HG03039 (cell line): ENCODE measurements around the gene METTL15.
A peak's percentile ranks its signal among the peaks of the same experiment; 100 is the strongest.
"Not testable (repeated sequence)": the region's sequence is repeated elsewhere in the genome, so short reads cannot be mapped to it uniquely, and the experiment has no call there.

ENCODE experiments used
- ATAC-seq: cut with Tn5 transposase; IDR thresholded peaks from one replicate; pipeline ENCODE4 v1.9.1; 2021; ENCODE audit warnings: mild to moderate bottlenecking, moderate library complexity; ENCODE audit not compliant: unreplicated experiment

The METTL15 gene, protein sequence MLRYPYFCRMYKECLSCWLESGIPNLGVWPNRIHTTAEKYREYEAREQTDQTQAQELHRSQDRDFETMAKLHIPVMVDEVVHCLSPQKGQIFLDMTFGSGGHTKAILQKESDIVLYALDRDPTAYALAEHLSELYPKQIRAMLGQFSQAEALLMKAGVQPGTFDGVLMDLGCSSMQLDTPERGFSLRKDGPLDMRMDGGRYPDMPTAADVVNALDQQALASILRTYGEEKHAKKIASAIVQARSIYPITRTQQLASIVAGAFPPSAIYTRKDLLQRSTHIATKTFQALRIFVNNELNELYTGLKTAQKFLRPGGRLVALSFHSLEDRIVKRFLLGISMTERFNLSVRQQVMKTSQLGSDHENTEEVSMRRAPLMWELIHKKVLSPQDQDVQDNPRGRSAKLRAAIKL

DNA sequence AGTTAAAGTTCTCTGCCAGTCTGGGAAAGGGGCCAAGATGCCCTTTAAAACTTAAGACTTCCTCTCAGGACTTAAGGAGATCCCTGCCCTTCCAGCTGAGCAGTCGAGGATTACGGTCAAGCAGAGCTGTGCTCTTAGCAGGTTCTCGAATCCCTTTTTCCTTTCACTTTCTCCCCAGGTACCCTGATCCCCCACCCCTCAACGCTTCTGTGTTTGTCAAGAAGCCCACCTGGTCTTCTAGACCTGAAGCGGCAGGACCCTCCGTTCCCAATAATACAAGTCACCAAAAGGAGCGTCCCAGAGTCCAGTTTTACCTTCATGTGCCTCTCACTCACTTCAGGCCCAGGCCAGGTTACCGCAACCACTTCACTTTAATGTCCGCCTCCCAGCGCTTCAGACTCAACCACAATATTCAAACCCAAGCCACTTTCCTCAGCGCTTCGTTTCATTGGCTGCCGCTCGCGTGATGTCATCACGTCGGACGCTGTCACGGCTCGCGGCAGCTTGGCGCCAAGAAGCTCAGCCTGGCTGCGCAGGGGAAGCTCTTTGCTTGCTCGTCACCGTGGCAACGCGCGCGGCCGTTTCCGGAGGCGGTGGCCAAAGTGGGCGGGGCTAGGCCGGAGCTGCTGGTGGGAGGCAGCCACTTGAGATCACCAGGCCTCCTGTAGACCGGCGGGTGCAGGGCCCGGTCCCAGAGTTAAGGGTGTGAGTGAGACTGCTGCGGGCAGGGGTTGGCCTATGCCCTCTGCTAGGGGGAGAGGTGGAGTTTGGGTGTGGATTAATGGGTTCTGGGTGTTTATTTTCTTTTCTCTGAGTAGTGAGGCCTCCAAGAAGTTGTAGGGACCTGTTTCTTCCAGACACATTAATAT, at the start of gene METTL15, which contains the start of gene KIF18A:
Gene METTL15, plus strand, starts transcription at position 639 of the 869 bp plus-strand sequence. CDS start 4,947 bp downstream, outside the sequence.
Gene KIF18A, minus strand, starts transcription at position 407 of the 869 bp plus-strand sequence. CDS start 10,209 bp downstream, outside the sequence.
- peak; percentile 96 for ATAC-seq

DNA sequence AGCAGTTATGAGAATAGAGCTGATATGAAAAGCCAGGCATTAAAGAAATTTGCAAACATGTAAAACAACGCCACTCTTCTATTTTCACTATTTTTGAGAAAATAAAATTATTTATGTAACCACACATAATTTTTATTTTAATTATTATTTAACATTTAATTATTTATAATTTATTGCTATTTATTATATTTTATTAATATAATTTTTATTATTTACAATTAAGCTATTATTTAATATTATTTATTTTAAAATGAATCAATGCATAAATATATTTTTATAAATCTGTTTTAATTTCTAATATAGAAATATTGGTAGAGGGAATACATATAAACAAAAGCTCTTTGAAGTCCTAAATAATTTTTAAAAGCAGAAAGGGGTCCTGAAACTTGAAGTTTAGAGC, 36.9 kb upstream of the METTL15 start:
- ATAC-seq: no peak

DNA sequence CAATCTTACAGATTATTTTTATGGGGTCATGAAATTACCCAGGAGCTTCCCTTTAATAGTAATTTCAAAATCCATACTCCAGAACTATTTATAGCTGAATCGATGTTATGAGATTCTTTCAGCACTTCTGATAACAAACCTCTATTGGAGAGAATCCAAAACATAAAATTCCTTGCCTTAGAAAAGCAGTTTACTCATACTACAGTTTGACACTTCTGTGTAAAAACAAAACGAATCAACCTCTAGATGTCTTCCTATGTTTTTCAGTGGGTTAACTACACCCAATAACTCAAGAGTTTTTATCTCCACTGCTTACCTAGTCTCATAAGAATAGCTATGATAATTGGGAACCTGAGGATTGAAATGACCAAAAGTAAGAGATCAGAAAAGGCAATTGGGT, 35.9 kb upstream of the METTL15 start:
- ATAC-seq: no peak

DNA sequence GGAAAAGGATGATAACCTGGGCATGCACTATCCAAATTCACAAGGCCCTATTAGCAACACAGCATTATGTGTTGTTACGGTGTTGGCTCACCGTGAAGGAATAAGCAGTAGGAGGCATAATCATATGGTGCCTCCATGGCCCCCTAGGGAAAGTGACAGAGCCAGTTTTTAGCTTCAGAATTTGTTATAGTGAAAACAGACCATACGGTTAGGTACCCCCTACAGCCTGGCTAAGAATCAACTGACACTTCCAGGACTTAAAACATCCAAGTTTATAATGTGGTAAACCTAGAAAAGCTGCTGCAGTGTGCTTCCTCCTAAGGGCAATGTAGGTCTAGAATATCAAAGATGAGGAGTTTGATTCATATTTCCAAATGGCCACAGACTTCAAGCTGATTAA, 30.7 kb upstream of the METTL15 start:
- no peak for ATAC-seq

DNA sequence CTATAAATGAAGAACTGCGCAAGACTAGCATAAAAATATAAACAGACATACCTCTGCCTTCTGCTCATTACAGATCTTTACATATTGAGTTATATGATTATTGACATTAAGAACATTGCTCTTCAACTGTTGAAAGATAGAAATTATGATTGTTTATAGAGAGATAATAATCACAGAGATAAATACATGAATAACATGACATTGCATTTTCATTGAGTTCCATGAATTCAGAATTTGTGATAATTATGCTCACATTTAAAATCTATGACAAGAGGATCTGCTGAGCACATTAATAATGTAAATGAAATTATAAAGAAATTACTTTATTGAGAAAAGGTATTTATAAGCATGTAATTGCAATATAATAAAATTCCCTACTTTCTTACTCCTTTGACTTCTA, 25.1 kb upstream of the METTL15 start:
- no peak for ATAC-seq

DNA sequence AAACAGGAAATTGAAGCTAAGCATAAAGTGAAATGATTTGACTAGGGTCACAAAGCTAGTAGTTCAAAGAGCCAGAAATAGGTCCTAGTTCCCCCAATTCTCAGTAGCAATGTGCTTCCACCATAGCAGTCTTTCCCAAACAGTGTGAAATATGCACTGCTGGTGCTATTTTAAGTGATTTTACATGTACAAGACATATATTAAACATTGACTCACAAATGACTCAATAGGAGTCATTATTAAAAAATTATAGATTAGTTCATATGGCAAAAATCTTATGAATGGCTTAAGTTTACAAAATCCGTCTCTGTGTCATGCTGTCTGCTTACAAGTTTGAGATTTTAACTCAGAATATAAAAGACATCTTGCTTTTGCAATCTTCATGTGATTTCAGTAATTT, 21.6 kb upstream of the METTL15 start:
- no peak for ATAC-seq

DNA sequence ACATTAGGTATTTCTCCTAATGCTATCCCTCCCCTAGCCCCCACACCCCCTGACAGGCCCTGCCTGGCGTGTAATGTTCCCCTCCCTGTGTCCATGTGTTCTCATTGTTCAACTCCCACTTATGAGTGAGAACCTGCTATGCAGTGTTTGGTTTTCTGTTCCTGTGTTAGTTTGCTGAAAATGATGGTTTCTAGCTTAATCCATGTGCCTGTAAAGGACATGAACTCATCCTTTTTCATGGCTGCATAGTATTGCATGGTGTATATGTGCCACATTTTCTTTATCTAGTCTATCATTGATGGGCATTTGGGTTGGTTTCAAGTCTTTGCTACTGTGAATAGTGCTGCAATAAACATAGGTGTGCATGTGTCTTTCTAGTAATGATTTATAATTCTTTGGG, 21.0 kb upstream of the METTL15 start:
- not testable (repeated sequence) for ATAC-seq

DNA sequence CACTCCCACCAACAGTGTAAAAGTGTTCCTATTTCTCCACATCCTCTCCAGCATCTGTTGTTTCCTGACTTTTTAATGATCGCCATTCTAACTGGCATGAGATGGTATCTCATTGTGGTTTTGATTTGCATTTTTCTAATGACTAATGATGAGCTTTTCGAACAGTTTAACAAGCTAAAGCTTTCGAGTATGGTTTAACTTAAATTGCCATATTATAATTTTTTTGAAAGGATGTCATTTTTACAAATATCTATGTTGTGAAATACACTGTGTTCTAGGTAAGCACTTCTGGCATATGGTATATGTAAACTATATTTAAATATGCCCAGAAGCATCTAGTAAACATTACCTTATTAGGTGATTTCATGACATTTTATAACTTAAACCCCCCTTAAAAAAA, 20.5 kb upstream of the METTL15 start:
- not testable (repeated sequence) for ATAC-seq

DNA sequence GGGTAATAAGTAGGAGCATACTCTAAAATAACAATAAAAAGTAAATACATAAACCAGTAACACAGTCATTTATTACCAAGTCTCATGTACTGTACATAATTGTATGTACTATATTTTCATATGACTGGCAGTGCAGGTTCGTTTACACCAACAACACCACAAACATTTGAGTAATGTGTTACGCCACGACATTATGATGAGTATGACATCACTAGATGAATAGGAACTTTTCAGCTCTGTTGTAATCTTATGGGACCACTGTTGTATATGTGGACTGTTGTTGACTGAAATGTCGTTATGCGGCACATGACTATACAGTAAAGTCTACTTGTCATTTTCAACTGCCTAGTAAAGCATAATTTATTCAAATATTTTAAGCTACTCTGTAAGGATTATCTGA, 18.8 kb upstream of the METTL15 start:
- ATAC-seq: no peak

DNA sequence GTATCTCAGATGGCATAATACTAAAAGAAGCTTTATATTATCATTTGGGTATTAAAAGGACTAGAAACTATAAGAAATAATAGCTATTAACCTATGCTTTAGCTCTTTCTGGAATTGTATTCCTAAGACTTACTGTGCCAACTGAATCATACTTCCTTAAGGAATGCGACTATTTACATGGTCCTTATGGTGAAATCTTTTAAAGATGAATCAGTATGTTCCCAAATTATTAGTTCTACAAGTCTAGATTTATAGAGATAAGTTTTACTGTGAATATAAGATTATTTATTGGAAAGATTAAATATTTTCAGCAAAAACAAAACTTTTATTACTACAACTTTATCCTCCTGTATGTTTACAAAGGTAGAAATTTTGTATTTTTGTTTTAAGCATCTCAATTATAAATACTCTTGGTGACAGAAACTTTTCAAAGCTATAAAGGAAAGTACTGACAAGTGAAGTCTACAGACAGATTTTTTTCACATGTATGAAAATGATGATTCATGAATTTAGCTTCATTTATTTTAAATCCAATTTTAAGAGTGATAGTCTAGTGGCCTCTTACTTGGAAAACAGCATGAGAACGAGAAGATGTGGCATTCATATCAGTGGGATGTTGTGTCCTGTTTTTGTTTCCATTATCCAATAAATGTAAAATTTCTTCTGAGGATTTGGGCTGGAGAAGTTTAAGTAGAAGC, 18.0 kb upstream of the METTL15 start:
- no peak for ATAC-seq

DNA sequence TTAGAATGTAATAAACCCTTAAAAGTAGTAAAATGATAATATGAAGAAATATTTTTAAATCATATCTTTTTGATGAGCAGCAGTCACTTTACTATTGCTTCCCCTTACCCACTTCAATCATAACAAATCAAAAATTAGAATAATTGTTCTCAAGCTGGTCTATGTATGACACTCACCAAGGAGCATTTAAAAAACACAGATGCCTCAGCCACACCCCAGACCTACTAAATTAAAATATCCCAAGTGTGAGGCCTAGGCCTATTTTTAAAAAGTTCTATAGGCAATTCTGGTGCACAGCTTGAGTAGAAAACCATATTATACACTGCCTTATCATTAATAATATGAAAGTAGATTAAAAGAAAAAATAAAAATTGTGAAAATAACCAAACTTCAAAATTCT, 15.4 kb upstream of the METTL15 start:
- ATAC-seq: no peak

DNA sequence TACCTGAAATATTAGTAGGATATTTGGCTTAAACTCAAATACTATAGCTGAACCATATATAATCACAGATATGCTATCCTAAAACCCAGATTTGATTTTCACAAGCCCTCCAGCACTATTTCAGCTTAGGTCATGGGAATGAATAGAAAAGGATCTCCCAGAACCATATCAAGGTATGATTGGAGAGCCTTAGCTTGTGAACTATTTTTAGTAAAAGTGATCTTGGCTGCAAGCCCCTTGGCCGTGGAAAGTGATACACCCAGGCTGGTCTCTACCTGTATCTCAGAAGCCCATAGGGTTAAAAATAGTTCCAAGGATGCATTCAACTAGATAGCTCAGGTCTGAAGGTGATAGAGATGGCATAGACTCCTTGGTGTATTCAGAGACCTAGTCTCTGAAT, 9.9 kb upstream of the METTL15 start:
- no peak for ATAC-seq

DNA sequence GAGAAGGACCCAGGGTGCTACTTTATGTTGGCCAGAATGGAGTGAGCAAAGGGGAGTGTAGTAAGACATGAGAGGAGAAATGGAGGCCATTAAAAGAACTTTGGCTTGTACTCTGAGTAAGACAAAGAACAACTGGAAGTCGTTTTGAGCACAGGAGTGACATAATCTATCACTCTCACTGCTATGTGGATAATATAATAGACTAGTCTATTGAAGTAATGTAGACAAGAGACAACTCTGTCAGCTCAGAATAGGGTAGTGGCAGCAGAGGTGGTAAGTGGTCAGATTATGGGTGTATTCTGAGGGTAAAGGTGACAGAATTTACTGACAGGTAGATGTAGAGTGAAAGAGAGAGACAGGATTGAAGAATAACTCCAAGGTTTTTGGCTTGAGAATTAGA, 8.5 kb upstream of the METTL15 start:
- ATAC-seq: no peak

DNA sequence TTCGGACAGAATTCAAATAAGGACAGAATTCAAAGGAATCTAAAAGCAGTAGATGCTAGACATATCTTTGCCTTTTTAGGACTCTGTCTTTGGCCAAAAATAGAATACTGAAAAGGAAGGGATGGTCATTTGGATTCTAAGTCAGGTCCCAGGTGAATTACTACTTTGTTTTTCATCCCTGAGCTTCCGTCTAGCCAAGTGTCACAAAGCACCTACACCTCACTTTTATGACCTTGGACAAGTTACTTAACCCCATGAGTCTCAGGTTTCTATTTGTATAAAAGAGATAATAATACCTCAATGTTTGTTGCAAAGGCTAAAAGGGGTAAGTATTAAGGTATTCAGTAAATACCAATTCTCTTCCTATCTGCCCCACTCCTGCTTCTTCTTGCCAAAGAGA, 7.5 kb upstream of the METTL15 start:
- ATAC-seq: no peak

DNA sequence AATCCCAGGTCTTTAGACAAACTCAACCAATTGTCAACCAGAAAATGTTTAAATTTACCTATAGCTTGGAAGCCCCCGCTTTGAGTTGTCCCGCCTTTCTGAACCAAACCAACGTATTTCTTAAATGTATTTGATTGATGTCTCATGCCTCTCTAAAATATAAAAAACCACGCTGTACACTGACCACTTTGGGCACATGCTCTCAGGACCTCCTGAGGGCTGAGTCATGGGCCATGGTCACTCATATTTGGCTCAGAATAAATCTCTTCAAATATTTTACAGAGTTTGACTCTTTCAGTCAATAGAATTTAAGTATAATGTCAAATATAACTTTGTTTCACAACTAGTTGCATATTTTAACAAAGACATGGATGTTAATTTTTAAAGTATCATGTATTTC, 5.9 kb upstream of the METTL15 start:
- ATAC-seq: not testable (repeated sequence)

DNA sequence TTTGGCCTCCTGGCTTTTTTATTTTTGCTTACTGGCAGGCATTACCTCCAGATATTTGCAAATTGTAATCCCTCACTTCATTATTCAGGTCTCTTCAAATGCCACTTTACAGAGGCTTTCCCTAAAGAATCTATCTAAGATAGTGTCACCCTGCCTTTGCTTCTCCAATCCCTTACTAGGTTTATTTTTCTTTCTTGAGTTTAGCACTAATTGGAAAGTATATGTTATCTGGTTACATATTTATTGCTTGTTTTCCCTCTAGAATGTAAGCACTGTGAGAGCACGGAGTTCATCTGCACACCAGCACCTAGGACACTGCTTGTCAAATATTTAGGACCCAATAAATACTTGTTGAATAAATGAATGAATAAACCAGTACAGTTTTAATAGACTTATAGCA, 3.8 kb upstream of the METTL15 start:
- ATAC-seq: no peak

DNA sequence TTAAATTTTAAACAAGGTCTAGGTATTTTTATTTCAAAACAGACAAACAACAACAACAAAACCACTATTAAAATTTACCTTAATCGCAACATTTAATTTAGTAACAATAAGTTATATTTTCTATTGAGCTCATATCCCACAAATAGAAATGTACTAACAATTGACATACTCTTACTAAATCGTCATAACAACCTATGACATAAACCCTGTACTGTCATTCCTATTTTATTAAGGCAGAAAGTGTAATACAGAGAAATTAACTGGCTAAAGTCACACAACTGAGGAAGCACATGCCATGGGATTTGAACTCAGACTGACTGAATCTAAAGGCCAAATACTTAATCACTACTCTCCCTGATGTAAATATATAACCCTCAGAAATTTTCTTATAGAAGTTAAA, 3.2 kb upstream of the METTL15 start:
- ATAC-seq: no peak

DNA sequence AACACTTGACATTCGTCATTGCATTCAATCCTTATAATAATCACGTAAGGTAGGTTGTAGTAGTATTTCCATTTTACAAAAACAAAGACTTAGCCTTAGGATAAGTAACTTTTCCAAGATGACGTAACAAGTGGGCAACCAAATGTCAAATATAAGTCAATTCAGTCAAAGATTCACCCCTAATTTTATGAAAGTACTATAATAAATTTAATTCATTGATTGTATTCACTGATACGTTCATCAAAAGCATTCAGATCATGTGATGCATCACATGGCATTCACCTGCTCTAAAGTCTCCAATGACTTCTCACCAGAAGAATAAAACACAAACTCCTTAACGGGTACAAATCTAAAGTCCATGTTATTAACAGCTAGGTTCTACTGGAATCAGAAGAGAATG, 2.3 kb upstream of the METTL15 start:
- no peak for ATAC-seq

DNA sequence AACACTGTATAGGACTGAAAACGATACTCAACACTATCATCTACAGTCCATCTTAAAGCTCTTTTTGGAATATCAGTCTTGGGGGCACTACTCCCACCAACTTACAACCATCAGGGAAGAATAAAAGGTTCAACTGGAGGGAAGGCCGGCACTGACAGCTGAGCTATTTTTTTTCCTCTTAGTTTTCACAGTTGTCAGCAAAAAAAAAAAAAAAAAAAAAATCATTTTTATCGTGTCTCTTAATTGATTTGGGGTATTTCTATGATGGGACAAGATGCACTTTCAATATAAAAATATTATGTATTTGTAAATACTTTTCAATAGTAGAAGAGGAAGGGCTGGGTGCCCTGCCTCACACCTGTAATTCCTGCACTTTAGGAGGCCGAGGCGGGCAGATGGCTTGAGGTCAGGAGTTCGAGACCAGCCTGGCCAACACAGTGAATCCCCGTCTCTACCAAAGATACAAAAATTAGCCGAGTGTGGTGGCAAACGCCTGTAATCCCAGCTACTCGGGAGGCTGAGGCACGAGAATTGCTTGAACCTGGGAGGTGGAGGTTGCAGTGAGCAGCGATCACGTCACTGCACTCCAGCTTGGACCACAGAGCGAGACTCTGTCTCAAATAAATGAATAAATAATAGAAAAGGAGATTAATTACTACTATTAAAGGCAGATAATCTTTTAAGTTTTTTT, 1.7 kb upstream of the METTL15 start:
- ATAC-seq: no peak

DNA sequence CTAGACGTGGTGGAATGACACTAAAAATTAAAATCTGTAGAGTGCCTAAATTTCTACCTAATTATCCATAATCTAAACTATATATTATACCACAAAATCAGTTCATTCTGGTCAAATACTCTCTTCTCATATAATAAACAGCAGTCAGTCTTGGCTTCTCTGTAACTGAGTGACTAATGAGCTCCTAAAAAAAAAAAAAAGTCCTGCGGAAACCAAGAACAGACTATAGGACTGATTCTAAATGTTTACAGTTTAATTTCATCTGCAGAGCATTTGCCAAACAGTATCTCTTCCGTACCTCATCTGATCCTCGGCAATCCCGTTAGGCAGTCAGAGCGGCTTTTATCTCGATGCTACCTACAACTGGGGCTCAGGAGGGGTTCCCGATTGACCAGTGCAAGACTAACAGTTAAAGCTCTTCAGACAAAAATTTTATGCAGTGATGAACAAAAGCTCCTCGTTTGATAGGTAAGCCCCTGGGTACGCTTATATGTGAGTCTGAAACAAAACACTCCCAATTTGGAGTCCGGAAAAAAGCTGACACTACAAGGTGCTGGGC, 918 bp upstream of the METTL15 start:
- ATAC-seq: no peak
